Activated naive CD8-positive, alpha-beta T cell treated with anti-CD3 and anti-CD28 coated beads, Interleukin-2, amount 50 U/mL, for 24 hours (primary cell): ENCODE data around the gene C2orf42.
"Not testable (repeated sequence)": the region's sequence is repeated elsewhere in the genome, so short reads cannot be mapped to it uniquely, and the experiment has no call there.

ENCODE experiments used
- ATAC-seq: fragments of 150-1000 bp; cut with Tn5 transposase; one replicate; pipeline ENCODE4 v1.10.0; 2021
- DNase-seq: peaks from one replicate; pipeline ENCODE4 v3.0.0; 2021
- H3K27ac Mint-ChIP-seq: one replicate; pipeline ENCODE4 v1.8.0; 2021; ENCODE audit warnings: mild to moderate bottlenecking, mixed read lengths
- H3K27me3 Mint-ChIP-seq: one replicate; pipeline ENCODE4 v1.8.0; 2021; ENCODE audit warnings: mixed read lengths
- H3K36me3 Mint-ChIP-seq: one replicate; pipeline ENCODE4 v1.8.0; 2021; ENCODE audit warnings: low read depth, mixed read lengths
- H3K4me1 Mint-ChIP-seq: one replicate; pipeline ENCODE4 v1.8.0; 2021; ENCODE audit warnings: mixed read lengths
- H3K4me3 Mint-ChIP-seq: one replicate; pipeline ENCODE4 v1.8.0; 2021; ENCODE audit warnings: mild to moderate bottlenecking, moderate library complexity, mixed read lengths
- H3K9me3 Mint-ChIP-seq: one replicate; pipeline ENCODE4 v1.8.0; 2021; ENCODE audit warnings: mixed read lengths

The C2orf42 gene

DNA sequence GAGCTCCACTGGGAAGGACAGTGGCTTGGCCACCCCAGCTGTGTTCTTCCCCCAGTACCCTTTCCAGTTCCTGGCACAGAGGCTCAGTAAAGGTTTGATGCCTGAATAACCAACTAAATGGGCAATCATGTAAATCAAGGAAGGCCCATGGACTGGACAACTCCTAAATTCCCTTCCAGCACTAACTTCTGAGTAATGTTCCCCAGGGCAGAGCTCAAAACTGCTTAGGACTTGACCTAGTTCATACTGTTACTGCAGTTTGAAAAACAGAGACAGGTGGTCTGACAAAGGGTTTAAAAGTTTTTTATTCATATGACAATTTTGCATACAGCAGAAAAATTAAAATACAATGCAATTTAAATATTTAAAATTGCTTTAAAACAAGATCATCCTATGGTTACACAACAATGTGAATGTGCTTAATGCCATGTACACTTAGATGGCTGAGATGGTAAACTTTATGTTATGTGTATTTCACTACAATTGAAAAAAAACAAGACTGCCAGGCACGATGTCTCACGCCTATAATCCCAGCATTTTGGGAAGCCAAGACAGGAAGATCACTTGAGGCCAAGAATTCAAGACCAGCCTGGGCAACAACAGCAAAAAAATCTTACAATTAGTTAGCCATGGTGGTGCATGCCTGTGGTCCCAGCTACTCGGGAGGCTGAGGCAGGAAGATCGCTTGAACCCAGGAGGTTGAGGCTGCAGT, 77.3 kb downstream of the C2orf42 start:
- no peaks in the 10 kb centered on the region for H3K9me3 Mint-ChIP-seq
- no peaks in the 10 kb centered on the region for H3K36me3 Mint-ChIP-seq
- no peak overlapping the region for H3K4me3 Mint-ChIP-seq
- H3K27me3 Mint-ChIP-seq = no peaks in the 10 kb centered on the region
- no peak overlapping the region for H3K27ac Mint-ChIP-seq
- no peak for DNase-seq
- H3K4me1 Mint-ChIP-seq = peaks cover 61% of the 10 kb centered on the region
- no peak for ATAC-seq

DNA sequence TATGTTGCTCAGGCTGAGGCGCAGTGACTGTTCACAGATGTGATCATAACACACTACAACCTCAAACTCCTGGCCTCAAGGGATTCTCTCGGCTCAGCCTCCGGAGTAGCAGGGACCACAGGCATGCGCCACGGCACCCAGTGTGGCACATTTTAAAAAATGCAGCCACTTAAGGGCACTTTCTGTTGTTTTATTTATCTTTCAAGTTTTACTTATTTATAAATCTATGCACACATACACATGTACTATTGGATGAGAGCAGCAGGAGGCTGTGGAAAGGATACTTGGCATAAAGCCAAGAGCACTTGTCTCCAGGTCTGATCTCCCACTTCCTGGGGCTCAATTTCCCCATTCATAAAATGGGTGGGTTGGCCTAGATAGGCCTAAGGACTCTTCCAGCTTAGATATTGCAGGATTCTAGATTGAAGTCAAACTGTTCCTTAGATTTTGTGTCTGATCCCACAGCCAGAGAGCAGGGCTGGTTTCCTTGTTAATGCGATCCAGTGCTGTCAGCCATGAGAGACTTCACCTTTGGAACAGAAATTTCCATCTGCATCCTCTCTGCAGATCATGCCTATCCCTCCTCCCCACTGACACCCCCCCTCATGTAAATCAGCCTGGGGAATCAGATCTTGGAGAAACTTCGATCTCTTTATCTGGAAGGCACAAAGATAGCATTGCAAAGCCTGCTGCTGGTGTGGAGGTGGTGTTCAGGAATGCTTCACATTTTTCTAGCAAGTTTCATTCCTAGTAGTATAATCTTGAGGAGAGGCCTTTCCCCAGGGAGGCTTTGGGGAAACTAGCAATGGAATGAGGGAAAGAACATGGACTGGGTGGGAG, 78.8 kb downstream of the C2orf42 start:
- ATAC-seq = no peak
- Mint-ChIP-seq H3K27ac (no peak overlapping the region), H3K27me3 (no peaks in the 10 kb centered on the region), H3K4me3 (no peak overlapping the region), H3K4me1 (peaks cover 67% of the 10 kb centered on the region), H3K36me3 (no peaks in the 10 kb centered on the region), H3K9me3 (no peaks in the 10 kb centered on the region)
- no peak for DNase-seq

- not testable (repeated sequence) for H3K36me3 Mint-ChIP-seq, DNase-seq, ATAC-seq, H3K27me3 Mint-ChIP-seq, H3K9me3 Mint-ChIP-seq, H3K4me3 Mint-ChIP-seq
- Mint-ChIP-seq H3K27ac (peak overlapping the region; percentile 95), H3K4me1 (peaks cover 54% of the 10 kb centered on the region)
Measured at GRCh38 chr2:70110397-70110796, 80.4 kb downstream of the C2orf42 start.

DNA sequence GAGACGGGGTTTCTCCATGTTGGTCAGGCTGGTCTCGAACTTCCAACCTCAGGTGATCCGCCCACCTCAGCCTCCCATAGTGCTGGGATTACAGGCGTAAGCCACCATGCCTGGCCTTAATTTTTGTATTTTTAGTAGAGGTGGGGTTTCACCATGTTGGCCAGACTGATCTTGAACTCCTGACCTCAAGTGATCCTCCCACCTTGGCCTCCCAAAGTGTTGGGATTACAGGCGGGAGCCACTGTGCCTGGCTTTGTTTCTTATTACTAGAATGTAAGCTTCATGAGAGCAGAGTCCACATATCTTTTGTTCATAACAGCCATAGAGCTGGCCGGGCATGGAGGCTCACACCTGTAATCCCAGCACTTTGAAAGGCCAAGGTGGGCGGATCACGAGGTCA, 84.7 kb downstream of the C2orf42 start:
- peaks cover 63% of the 10 kb centered on the region for H3K4me1 Mint-ChIP-seq
- DNase-seq, H3K27ac Mint-ChIP-seq, H3K9me3 Mint-ChIP-seq, H3K4me3 Mint-ChIP-seq, ATAC-seq, H3K36me3 Mint-ChIP-seq, H3K27me3 Mint-ChIP-seq: not testable (repeated sequence)

GRCh38 chr2:70104231-70105111, 86.3 kb downstream of the C2orf42 start:
- no peaks in the 10 kb centered on the region for H3K36me3 Mint-ChIP-seq
- peaks cover 55% of the 10 kb centered on the region for H3K4me1 Mint-ChIP-seq
- H3K9me3 Mint-ChIP-seq = no peaks in the 10 kb centered on the region
- no peaks in the 10 kb centered on the region for H3K27me3 Mint-ChIP-seq
- H3K4me3 Mint-ChIP-seq = peak overlapping the region; percentile 75
- peak; percentile 53 for DNase-seq
- ATAC-seq = no peak
- peak overlapping the region; percentile 95 for H3K27ac Mint-ChIP-seq

DNA sequence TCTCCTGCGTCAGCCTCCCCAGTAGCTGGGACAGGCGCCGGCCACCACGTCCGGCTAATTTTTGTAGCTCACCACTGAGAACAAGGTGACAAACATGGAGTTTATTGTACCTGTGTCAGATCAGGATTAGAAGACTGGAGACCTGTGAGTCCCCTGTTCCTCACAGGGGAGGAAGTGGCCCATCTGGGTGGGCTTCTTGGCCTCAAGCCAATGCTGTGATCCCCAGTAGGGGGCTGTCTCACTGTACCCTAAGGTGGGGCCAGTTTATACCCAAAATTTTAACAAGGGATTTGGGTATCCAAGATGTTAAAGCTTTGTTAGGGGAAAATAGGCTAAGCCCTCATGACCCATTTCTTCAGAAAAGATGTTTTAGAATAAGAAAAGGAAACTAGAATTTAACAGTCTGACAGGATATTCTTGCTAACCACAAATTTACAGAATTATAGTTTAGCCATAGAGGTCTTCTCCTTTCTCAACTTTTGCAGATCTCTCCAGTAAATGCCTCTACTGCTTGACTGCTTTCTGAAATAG, 87.2 kb downstream of the C2orf42 start:
- H3K36me3 Mint-ChIP-seq = no peaks in the 10 kb centered on the region
- no peaks in the 10 kb centered on the region for H3K27me3 Mint-ChIP-seq
- DNase-seq (no peak), ATAC-seq (peak; percentile 31)
- H3K4me3 Mint-ChIP-seq = peak overlapping the region; percentile 75
- H3K27ac Mint-ChIP-seq = peak overlapping the region; percentile 95
- H3K4me1 Mint-ChIP-seq = peaks cover 54% of the 10 kb centered on the region
- no peaks in the 10 kb centered on the region for H3K9me3 Mint-ChIP-seq

DNA sequence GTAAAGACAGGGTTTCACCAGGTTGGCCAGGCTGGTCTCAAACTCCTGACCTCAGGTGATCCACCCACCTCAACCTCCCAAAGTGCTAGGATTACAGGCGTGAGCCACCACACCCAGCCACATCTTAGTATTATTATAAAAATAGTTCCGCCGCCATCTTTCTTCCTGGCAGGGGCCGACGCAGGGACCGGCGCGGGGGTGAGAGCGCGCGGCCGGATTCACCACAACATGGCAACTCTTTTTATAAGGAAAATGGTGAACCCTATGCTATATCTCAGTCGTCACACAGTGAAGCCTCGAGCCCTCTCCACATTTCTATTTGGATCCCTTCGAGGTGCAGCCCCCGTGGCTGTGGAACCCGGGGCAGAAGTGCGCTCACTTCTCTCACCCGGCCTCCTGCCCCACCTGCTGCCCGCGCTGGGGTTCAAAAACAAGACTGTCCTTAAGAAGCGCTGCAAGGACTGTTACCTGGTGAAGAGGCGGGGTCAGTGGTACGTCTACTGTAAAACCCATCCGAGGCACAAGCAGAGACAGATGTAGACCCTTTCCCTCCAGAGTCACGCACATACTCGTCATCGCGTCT, 88.4 kb downstream of the C2orf42 start:
- not testable (repeated sequence) for ATAC-seq, H3K9me3 Mint-ChIP-seq

GRCh38 chr2:70101686-70102085, 89.1 kb downstream of the C2orf42 start:
- DNase-seq, H3K9me3 Mint-ChIP-seq, H3K27me3 Mint-ChIP-seq, H3K27ac Mint-ChIP-seq, H3K4me3 Mint-ChIP-seq, H3K36me3 Mint-ChIP-seq, ATAC-seq: not testable (repeated sequence)
- H3K4me1 Mint-ChIP-seq = peaks cover 42% of the 10 kb centered on the region

More for the DNA sequence above, 88.4 kb downstream of the C2orf42 start:
- not testable (repeated sequence) for H3K27me3 Mint-ChIP-seq, H3K27ac Mint-ChIP-seq, H3K36me3 Mint-ChIP-seq, DNase-seq, H3K4me3 Mint-ChIP-seq
- H3K4me1 Mint-ChIP-seq = peaks cover 47% of the 10 kb centered on the region

GRCh38 chr2:70101174-70101573, 89.6 kb downstream of the C2orf42 start:
- no peaks in the 10 kb centered on the region for H3K36me3 Mint-ChIP-seq
- peak; percentile 0 for DNase-seq
- no peaks in the 10 kb centered on the region for H3K9me3 Mint-ChIP-seq
- no peak overlapping the region for H3K4me3 Mint-ChIP-seq
- H3K4me1 Mint-ChIP-seq = peaks cover 42% of the 10 kb centered on the region
- H3K27me3 Mint-ChIP-seq = no peaks in the 10 kb centered on the region
- H3K27ac Mint-ChIP-seq = no peak overlapping the region
- ATAC-seq = no peak
